DND-41 (cell line): ENCODE measurements around the gene TRAPPC6A.

Source experiments
- ATAC-seq: fragments of 200-7000 bp; cut with Tn5 transposase; 3 replicates; pipeline ENCODE4 v1.9.1; 2021; ENCODE audit warnings: low read depth; ENCODE audit not compliant: insufficient read depth
- DNase-seq: peaks from one replicate; pipeline ENCODE4 v3.0.0-alpha.2; 2020
- H2AFZ ChIP-seq: 2 replicates; pipeline ENCODE4 v1.6.0; 2012; ENCODE audit warnings: low read depth, low read length
- H3K27ac ChIP-seq: 2 replicates; pipeline ENCODE4 v1.5.1; 2012; ENCODE audit warnings: low read length, inconsistent platforms
- H3K27me3 ChIP-seq: fragments of 200-600 bp; sonication (generic); 2 replicates; pipeline ENCODE4 v1.6.0; 2012; ENCODE audit warnings: low read length, mild to moderate bottlenecking, inconsistent platforms; ENCODE audit not compliant: insufficient read depth, poor library complexity
- H3K36me3 ChIP-seq: 2 replicates; pipeline ENCODE4 v1.5.1; 2012; ENCODE audit warnings: low read length, inconsistent platforms; ENCODE audit not compliant: insufficient read depth
- H3K4me1 ChIP-seq: 2 replicates; pipeline ENCODE4 v1.5.1; 2012; ENCODE audit warnings: mild to moderate bottlenecking, low read length; ENCODE audit not compliant: insufficient read depth
- H3K4me2 ChIP-seq: 2 replicates; pipeline ENCODE4 v1.6.0; 2012; ENCODE audit warnings: mild to moderate bottlenecking, moderate library complexity, low read length, inconsistent platforms; ENCODE audit not compliant: insufficient read depth
- H3K4me3 ChIP-seq, 2 experiments: fragments of 200-600 bp in 1 of 2; shearing (Covaris generic) in 1 of 2; 2 replicates each; pipeline ENCODE4 v1.5.1; 2012 to 2016; ENCODE audit warnings: inconsistent platforms in 2 of 2, low read length in 2 of 2, mild to moderate bottlenecking in 2 of 2, low read depth in 1 of 2, moderate library complexity in 1 of 2
- H3K79me2 ChIP-seq: 2 replicates; pipeline ENCODE4 v1.6.0; 2012; ENCODE audit warnings: low read length, inconsistent platforms; ENCODE audit not compliant: insufficient read depth
- H3K9ac ChIP-seq: 2 replicates; pipeline ENCODE4 v1.6.0; 2012; ENCODE audit warnings: low read depth, mild to moderate bottlenecking, inconsistent platforms, low read length, moderate library complexity
- H3K9me3 ChIP-seq: 2 replicates; pipeline ENCODE4 v1.5.1; 2012; ENCODE audit warnings: low read length, moderate library complexity, mild to moderate bottlenecking, inconsistent platforms; ENCODE audit not compliant: insufficient read depth, severe bottlenecking
- H4K20me1 ChIP-seq: 2 replicates; pipeline ENCODE4 v1.6.0; 2012; ENCODE audit warnings: low read length; ENCODE audit not compliant: insufficient read depth
- EZH2 ChIP-seq: IDR thresholded peaks from 3 replicates; pipeline ENCODE4 v1.6.1; 2012; ENCODE audit warnings: borderline replicate concordance, low read depth, mild to moderate bottlenecking, moderate library complexity, low read length, inconsistent platforms; ENCODE audit not compliant: severe bottlenecking
- TF ChIP-seq, protein P1 (sequence below): IDR thresholded peaks from 2 replicates; pipeline ENCODE4 v1.5.1; 2012; ENCODE audit warnings: borderline replicate concordance, low read length, moderate library complexity, mild to moderate bottlenecking; ENCODE audit not compliant: poor library complexity, severe bottlenecking; ENCODE audit errors: extremely low read depth

Gene TRAPPC6A

DNA sequence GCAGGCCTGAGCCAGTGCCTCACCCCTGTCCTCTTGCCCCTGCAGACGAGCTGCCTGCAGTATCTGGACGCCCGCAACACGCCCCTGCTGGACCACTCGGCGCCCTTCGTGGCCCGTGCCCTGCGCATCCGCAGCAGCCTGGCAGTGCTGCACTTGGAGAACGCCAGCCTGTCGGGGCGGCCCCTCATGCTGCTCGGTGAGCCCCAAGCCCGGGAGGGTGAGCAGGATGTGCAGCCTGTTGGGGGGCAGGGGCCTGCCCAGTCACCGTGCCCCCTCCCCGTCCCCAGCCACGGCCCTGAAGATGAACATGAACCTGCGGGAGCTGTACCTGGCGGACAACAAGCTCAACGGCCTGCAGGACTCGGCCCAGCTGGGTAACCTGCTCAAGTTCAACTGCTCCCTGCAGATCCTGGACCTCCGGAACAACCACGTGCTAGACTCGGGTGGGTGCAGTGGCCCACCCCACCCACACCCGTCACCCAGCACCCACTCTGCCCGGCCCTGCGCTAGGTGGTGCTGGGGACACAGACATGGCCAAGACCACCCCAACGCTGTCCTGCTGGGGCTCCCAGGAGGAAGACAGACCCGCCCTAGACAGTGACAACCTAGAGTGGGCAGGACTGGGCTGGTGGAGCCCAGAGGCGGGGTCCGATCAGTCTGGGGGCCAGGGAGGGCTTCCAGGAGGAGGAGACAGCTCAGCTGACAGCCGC lies 35.9 kb downstream of the TRAPPC6A start:
- peaks cover 64% of the 10 kb centered on the region for H3K36me3 ChIP-seq
- no peak for DNase-seq

DNA sequence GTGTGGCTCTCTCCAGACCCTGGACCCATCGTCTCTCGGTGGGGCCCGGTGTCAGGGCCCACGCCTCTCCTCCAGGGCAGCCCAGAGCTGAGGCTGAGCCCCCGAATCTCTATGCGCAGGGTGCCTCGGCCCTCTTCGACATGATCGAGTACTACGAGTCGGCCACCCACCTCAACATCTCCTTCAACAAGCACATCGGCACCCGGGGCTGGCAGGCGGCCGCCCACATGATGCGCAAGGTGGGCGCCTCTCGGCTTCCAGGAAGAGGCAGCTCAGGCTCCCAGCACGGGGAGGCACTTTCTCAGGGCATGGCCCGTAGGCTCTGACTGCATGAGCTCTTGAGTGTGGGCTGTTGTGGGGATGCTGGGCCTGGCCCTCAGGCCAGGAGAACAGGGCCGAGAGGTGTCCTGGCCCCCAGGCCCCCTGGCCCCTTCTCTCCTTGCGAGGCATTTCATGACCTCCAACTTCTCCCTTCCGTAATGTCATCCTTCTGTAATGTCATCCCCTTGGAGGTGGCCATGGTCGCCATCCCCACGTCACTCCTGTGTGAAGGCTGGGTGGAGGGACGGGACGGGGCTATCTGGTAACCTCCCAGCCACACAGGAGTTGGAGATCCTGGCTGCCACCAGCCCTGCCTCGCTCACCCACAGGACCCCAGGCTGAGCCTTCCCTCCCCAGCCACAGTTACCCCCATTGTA lies 36.7 kb downstream of the TRAPPC6A start:
- Histone ChIP-seq H3K4me3 (no peak overlapping the region), H3K27ac (no peak overlapping the region), H4K20me1 (peaks cover 56% of the 10 kb centered on the region), H3K36me3 (peaks cover 57% of the 10 kb centered on the region), H3K9me3 (no peaks in the 10 kb centered on the region), H3K79me2 (peaks cover 22% of the 10 kb centered on the region), H3K27me3 (no peaks in the 10 kb centered on the region), H3K9ac (no peak overlapping the region), H2AFZ (no peak overlapping the region), H3K4me2 (no peak overlapping the region), H3K4me1 (no peaks in the 10 kb centered on the region)
- no peak for ATAC-seq
- no peak for DNase-seq
- TF ChIP-seq, protein P1, sequence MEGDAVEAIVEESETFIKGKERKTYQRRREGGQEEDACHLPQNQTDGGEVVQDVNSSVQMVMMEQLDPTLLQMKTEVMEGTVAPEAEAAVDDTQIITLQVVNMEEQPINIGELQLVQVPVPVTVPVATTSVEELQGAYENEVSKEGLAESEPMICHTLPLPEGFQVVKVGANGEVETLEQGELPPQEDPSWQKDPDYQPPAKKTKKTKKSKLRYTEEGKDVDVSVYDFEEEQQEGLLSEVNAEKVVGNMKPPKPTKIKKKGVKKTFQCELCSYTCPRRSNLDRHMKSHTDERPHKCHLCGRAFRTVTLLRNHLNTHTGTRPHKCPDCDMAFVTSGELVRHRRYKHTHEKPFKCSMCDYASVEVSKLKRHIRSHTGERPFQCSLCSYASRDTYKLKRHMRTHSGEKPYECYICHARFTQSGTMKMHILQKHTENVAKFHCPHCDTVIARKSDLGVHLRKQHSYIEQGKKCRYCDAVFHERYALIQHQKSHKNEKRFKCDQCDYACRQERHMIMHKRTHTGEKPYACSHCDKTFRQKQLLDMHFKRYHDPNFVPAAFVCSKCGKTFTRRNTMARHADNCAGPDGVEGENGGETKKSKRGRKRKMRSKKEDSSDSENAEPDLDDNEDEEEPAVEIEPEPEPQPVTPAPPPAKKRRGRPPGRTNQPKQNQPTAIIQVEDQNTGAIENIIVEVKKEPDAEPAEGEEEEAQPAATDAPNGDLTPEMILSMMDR = no peak
- TF ChIP-seq EZH2 = no peak

More for the DNA sequence above, 35.9 kb downstream of the TRAPPC6A start:
- TF ChIP-seq EZH2 = no peak
- TF ChIP-seq, protein P1 = no peak
- no peak overlapping the region for H3K27ac ChIP-seq
- no peak overlapping the region for H2AFZ ChIP-seq
- no peak overlapping the region for H3K4me3 ChIP-seq
- ATAC-seq = no peak
- no peaks in the 10 kb centered on the region for H3K9me3 ChIP-seq
- no peak overlapping the region for H3K4me2 ChIP-seq
- H3K27me3 ChIP-seq = no peaks in the 10 kb centered on the region
- no peak overlapping the region for H3K9ac ChIP-seq
- H4K20me1 ChIP-seq = peaks cover 55% of the 10 kb centered on the region
- H3K79me2 ChIP-seq = peaks cover 14% of the 10 kb centered on the region
- H3K4me1 ChIP-seq = no peaks in the 10 kb centered on the region

DNA sequence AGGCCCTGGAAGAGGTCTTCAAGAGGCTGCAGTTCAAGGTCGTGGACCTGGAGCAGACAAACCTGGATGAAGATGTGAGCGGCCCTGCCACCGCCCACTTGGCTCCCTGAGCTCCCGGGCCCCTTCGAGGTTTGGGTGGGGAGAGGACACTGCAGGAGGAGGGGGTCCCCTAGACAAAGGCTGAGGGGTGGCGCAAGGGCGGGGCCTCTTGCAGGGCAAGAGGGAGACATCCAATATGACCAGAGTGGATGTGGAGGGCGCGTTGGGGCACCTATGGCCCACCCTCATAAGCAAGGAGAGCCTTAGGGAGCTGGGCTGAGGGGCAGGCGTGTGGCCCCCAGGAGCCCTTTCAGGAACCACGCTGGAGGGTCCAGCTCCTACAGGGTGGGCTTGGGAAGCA lies 37.5 kb downstream of the TRAPPC6A start:
- H3K9ac ChIP-seq = no peak overlapping the region
- DNase-seq (no peak), ATAC-seq (no peak)
- H3K36me3 ChIP-seq = peaks cover 51% of the 10 kb centered on the region
- H4K20me1 ChIP-seq = peaks cover 56% of the 10 kb centered on the region
- H3K4me3 ChIP-seq = no peak overlapping the region
- H3K4me1 ChIP-seq = no peaks in the 10 kb centered on the region
- TF ChIP-seq, protein P1 = no peak
- no peak for TF ChIP-seq EZH2
- no peak overlapping the region for H2AFZ ChIP-seq
- H3K79me2 ChIP-seq = peaks cover 28% of the 10 kb centered on the region
- no peak overlapping the region for H3K27ac ChIP-seq
- H3K4me2 ChIP-seq = no peak overlapping the region
- no peaks in the 10 kb centered on the region for H3K27me3 ChIP-seq
- no peaks in the 10 kb centered on the region for H3K9me3 ChIP-seq
